Measurements from ENCODE around the gene AGAP1. TPM values are rescaled to one million over a fixed set of nuclear protein-coding genes. Genes with fewer than 3 reads are reported as not detected.

The AGAP1 gene
- total and polyA plus RNA-seq, 4 donors: 36.1 to 79.4 (median 52.6) TPM

GRCh38 chr2:235811446-235812184 is 317.8 kb downstream of the AGAP1 start:
- no peaks in the 10 kb centered on the region for H3K9me3 ChIP-seq (ENCODE audit: control insufficient read depth, insufficient read depth, low read length)
- WGBS (ENCODE audit: insufficient coverage): 96% methylated on average over 15 of the region's 20 CpGs
- DNase-seq (ENCODE audit: low read depth in 4 of 6, low spot score in 6 of 6): no peak
- H3K27ac ChIP-seq (ENCODE audit: low read depth, low read length): no peak overlapping the region
- H3K27me3 ChIP-seq (ENCODE audit: control insufficient read depth, insufficient read depth, low read length): no peaks in the 10 kb centered on the region
- no peak overlapping the region for H3K4me3 ChIP-seq (ENCODE audit: low read depth, low read length)
- peaks cover 63% of the 10 kb centered on the region for H3K36me3 ChIP-seq (ENCODE audit: control insufficient read depth, insufficient read depth, low read length)
- peaks cover 21% of the 10 kb centered on the region for H3K4me1 ChIP-seq (ENCODE audit: control insufficient read depth, insufficient read depth, low read length)

GRCh38 chr2:235812185-235812665 is 318.4 kb downstream of the AGAP1 start:
- DNase-seq (ENCODE audit: low read depth in 4 of 6, low spot score in 6 of 6): no peak
- peaks cover 17% of the 10 kb centered on the region for H3K4me1 ChIP-seq (ENCODE audit: control insufficient read depth, insufficient read depth, low read length)
- no peak overlapping the region for H3K27ac ChIP-seq (ENCODE audit: low read depth, low read length)
- 85% methylated on average over 15 of the region's 18 CpGs for WGBS (ENCODE audit: insufficient coverage)
- peaks cover 63% of the 10 kb centered on the region for H3K36me3 ChIP-seq (ENCODE audit: control insufficient read depth, insufficient read depth, low read length)
- no peaks in the 10 kb centered on the region for H3K27me3 ChIP-seq (ENCODE audit: control insufficient read depth, insufficient read depth, low read length)
- no peaks in the 10 kb centered on the region for H3K9me3 ChIP-seq (ENCODE audit: control insufficient read depth, insufficient read depth, low read length)
- H3K4me3 ChIP-seq (ENCODE audit: low read depth, low read length): no peak overlapping the region

GRCh38 chr2:235813398-235813797 is 319.6 kb downstream of the AGAP1 start:
- no peak overlapping the region for H3K27ac ChIP-seq (ENCODE audit: low read depth, low read length)
- 97% methylated on average over 12 of the region's 12 CpGs for WGBS (ENCODE audit: insufficient coverage)
- peaks cover 10% of the 10 kb centered on the region for H3K4me1 ChIP-seq (ENCODE audit: control insufficient read depth, insufficient read depth, low read length)
- DNase-seq (ENCODE audit: low read depth in 4 of 6, low spot score in 6 of 6): no peak
- no peaks in the 10 kb centered on the region for H3K9me3 ChIP-seq (ENCODE audit: control insufficient read depth, insufficient read depth, low read length)
- peaks cover 57% of the 10 kb centered on the region for H3K36me3 ChIP-seq (ENCODE audit: control insufficient read depth, insufficient read depth, low read length)
- no peaks in the 10 kb centered on the region for H3K27me3 ChIP-seq (ENCODE audit: control insufficient read depth, insufficient read depth, low read length)
- no peak overlapping the region for H3K4me3 ChIP-seq (ENCODE audit: low read depth, low read length)

- H3K27me3 ChIP-seq (ENCODE audit: control insufficient read depth, insufficient read depth, low read length): no peaks in the 10 kb centered on the region
- no peak overlapping the region for H3K4me3 ChIP-seq (ENCODE audit: low read depth, low read length)
- no peaks in the 10 kb centered on the region for H3K4me1 ChIP-seq (ENCODE audit: control insufficient read depth, insufficient read depth, low read length)
- H3K9me3 ChIP-seq (ENCODE audit: control insufficient read depth, insufficient read depth, low read length): no peaks in the 10 kb centered on the region
- H3K36me3 ChIP-seq (ENCODE audit: control insufficient read depth, insufficient read depth, low read length): peaks cover 17% of the 10 kb centered on the region
- WGBS (ENCODE audit: insufficient coverage): no CpG with 5 or more reads among the region's 2 CpGs
- no peak overlapping the region for H3K27ac ChIP-seq (ENCODE audit: low read depth, low read length)
- no peak for DNase-seq (ENCODE audit: low read depth in 4 of 6, low spot score in 6 of 6)
These were observed 326.7 kb downstream of the AGAP1 start for GRCh38 chr2:235820571-235820970.

GRCh38 chr2:235824331-235824730 is 330.5 kb downstream of the AGAP1 start:
- peaks cover 19% of the 10 kb centered on the region for H3K36me3 ChIP-seq (ENCODE audit: control insufficient read depth, insufficient read depth, low read length)
- H3K4me1 ChIP-seq (ENCODE audit: control insufficient read depth, insufficient read depth, low read length): no peaks in the 10 kb centered on the region
- H3K9me3 ChIP-seq (ENCODE audit: control insufficient read depth, insufficient read depth, low read length): no peaks in the 10 kb centered on the region
- H3K27ac ChIP-seq (ENCODE audit: low read depth, low read length): no peak overlapping the region
- peak in 1 of 6 donors; percentile 91 for DNase-seq (ENCODE audit: low read depth in 4 of 6, low spot score in 6 of 6)
- WGBS (ENCODE audit: insufficient coverage): no CpG with 5 or more reads among the region's 3 CpGs
- H3K4me3 ChIP-seq (ENCODE audit: low read depth, low read length): no peak overlapping the region
- H3K27me3 ChIP-seq (ENCODE audit: control insufficient read depth, insufficient read depth, low read length): no peaks in the 10 kb centered on the region

GRCh38 chr2:235825946-235826345 is 332.1 kb downstream of the AGAP1 start:
- no peak overlapping the region for H3K4me3 ChIP-seq (ENCODE audit: low read depth, low read length)
- no peaks in the 10 kb centered on the region for H3K27me3 ChIP-seq (ENCODE audit: control insufficient read depth, insufficient read depth, low read length)
- H3K9me3 ChIP-seq (ENCODE audit: control insufficient read depth, insufficient read depth, low read length): no peaks in the 10 kb centered on the region
- H3K4me1 ChIP-seq (ENCODE audit: control insufficient read depth, insufficient read depth, low read length): no peaks in the 10 kb centered on the region
- no peak for DNase-seq (ENCODE audit: low read depth in 4 of 6, low spot score in 6 of 6)
- H3K36me3 ChIP-seq (ENCODE audit: control insufficient read depth, insufficient read depth, low read length): peaks cover 23% of the 10 kb centered on the region
- 82% methylated on average over 3 of the region's 6 CpGs for WGBS (ENCODE audit: insufficient coverage)
- no peak overlapping the region for H3K27ac ChIP-seq (ENCODE audit: low read depth, low read length)

GRCh38 chr2:235826826-235827225 is 333.0 kb downstream of the AGAP1 start:
- Histone ChIP-seq H3K27ac (ENCODE audit: low read depth, low read length) (no peak overlapping the region), H3K4me1 (ENCODE audit: control insufficient read depth, insufficient read depth, low read length) (no peaks in the 10 kb centered on the region), H3K9me3 (ENCODE audit: control insufficient read depth, insufficient read depth, low read length) (no peaks in the 10 kb centered on the region), H3K36me3 (ENCODE audit: control insufficient read depth, insufficient read depth, low read length) (peaks cover 23% of the 10 kb centered on the region), H3K27me3 (ENCODE audit: control insufficient read depth, insufficient read depth, low read length) (no peaks in the 10 kb centered on the region), H3K4me3 (ENCODE audit: low read depth, low read length) (no peak overlapping the region)
- WGBS (ENCODE audit: insufficient coverage): 92% methylated on average over 3 of the region's 9 CpGs
- no peak for DNase-seq (ENCODE audit: low read depth in 4 of 6, low spot score in 6 of 6)

- Histone ChIP-seq H3K9me3 (ENCODE audit: control insufficient read depth, insufficient read depth, low read length) (no peaks in the 10 kb centered on the region), H3K4me1 (ENCODE audit: control insufficient read depth, insufficient read depth, low read length) (no peaks in the 10 kb centered on the region), H3K27ac (ENCODE audit: low read depth, low read length) (no peak overlapping the region), H3K27me3 (ENCODE audit: control insufficient read depth, insufficient read depth, low read length) (no peaks in the 10 kb centered on the region), H3K36me3 (ENCODE audit: control insufficient read depth, insufficient read depth, low read length) (peaks cover 17% of the 10 kb centered on the region), H3K4me3 (ENCODE audit: low read depth, low read length) (no peak overlapping the region)
- 82% methylated on average over 10 of the region's 10 CpGs for WGBS (ENCODE audit: insufficient coverage)
- no peak for DNase-seq (ENCODE audit: low read depth in 4 of 6, low spot score in 6 of 6)
These were observed 333.7 kb downstream of the AGAP1 start for GRCh38 chr2:235827585-235827992.

- 92% methylated on average over 8 of the region's 8 CpGs for WGBS (ENCODE audit: insufficient coverage)
- no peaks in the 10 kb centered on the region for H3K27me3 ChIP-seq (ENCODE audit: control insufficient read depth, insufficient read depth, low read length)
- peaks cover 23% of the 10 kb centered on the region for H3K36me3 ChIP-seq (ENCODE audit: control insufficient read depth, insufficient read depth, low read length)
- H3K9me3 ChIP-seq (ENCODE audit: control insufficient read depth, insufficient read depth, low read length): no peaks in the 10 kb centered on the region
- H3K27ac ChIP-seq (ENCODE audit: low read depth, low read length): no peak overlapping the region
- no peak overlapping the region for H3K4me3 ChIP-seq (ENCODE audit: low read depth, low read length)
- no peak for DNase-seq (ENCODE audit: low read depth in 4 of 6, low spot score in 6 of 6)
- no peaks in the 10 kb centered on the region for H3K4me1 ChIP-seq (ENCODE audit: control insufficient read depth, insufficient read depth, low read length)
These were observed 335.9 kb downstream of the AGAP1 start for GRCh38 chr2:235829726-235830125.

- peaks cover 23% of the 10 kb centered on the region for H3K36me3 ChIP-seq (ENCODE audit: control insufficient read depth, insufficient read depth, low read length)
- WGBS (ENCODE audit: insufficient coverage): no CpG with 5 or more reads among the region's 1 CpG
- H3K4me3 ChIP-seq (ENCODE audit: low read depth, low read length): no peak overlapping the region
- H3K4me1 ChIP-seq (ENCODE audit: control insufficient read depth, insufficient read depth, low read length): no peaks in the 10 kb centered on the region
- no peaks in the 10 kb centered on the region for H3K9me3 ChIP-seq (ENCODE audit: control insufficient read depth, insufficient read depth, low read length)
- no peaks in the 10 kb centered on the region for H3K27me3 ChIP-seq (ENCODE audit: control insufficient read depth, insufficient read depth, low read length)
- DNase-seq (ENCODE audit: low read depth in 4 of 6, low spot score in 6 of 6): no peak
- no peak overlapping the region for H3K27ac ChIP-seq (ENCODE audit: low read depth, low read length)
These were observed 337.9 kb downstream of the AGAP1 start for GRCh38 chr2:235831755-235832154.

All from spinal cord (tissue), 10 donors.